ENCODE measurements around the gene CARS1. TPM values are rescaled to one million over a fixed set of nuclear protein-coding genes. Genes with fewer than 3 reads are reported as not detected.

CARS1 gene
- total RNA-seq, 1 experiment from 2014 or later: 120 TPM

- Histone ChIP-seq H3K9me3 (ENCODE audit: control insufficient read depth, insufficient read depth, low read depth, low read length) (no peaks in the 10 kb centered on the region), H3K36me3 (ENCODE audit: control insufficient read depth, insufficient read depth, low read length) (peaks cover 35% of the 10 kb centered on the region), H3K4me3 (ENCODE audit: low read depth in 2 of 2, low read length in 2 of 2) (no peak overlapping the region), H3K27ac (ENCODE audit: low read length) (no peak overlapping the region), H3K4me1 (ENCODE audit: control insufficient read depth, insufficient read depth, low read length) (peaks cover 16% of the 10 kb centered on the region), H3K27me3 (ENCODE audit: control insufficient read depth, insufficient read depth, low read length) (no peaks in the 10 kb centered on the region)
- no peak for DNase-seq (ENCODE audit: low read depth, low spot score)
- BruUV-seq (replicated peaks): no TSS peak
- in situ Hi-C loops (cut with HindIII; ENCODE audit: low pct_unique_long_range_greater_than_20kb, low sequenced_read_pairs): no loop called here
- intact Hi-C loops (cut with micrococcal nuclease; ENCODE audit: unreplicated experiment): no loop called here
- CTCF ChIA-PET: interaction anchor here (1.1 to 1.3 kb wide), 2 partner anchors 48 to 113 kb away, joined by 4 read pairs; partner anchors contain the start of gene PHLDA2
- no peak for ATAC-seq
- POLR2A ChIA-PET: no interaction called here
- no peak for TF ChIP-seq TCF7L2 (IDR thresholded peaks at IDR 0.05; ENCODE audit: low read depth, low read length)
- TF ChIP-seq, protein P1, sequence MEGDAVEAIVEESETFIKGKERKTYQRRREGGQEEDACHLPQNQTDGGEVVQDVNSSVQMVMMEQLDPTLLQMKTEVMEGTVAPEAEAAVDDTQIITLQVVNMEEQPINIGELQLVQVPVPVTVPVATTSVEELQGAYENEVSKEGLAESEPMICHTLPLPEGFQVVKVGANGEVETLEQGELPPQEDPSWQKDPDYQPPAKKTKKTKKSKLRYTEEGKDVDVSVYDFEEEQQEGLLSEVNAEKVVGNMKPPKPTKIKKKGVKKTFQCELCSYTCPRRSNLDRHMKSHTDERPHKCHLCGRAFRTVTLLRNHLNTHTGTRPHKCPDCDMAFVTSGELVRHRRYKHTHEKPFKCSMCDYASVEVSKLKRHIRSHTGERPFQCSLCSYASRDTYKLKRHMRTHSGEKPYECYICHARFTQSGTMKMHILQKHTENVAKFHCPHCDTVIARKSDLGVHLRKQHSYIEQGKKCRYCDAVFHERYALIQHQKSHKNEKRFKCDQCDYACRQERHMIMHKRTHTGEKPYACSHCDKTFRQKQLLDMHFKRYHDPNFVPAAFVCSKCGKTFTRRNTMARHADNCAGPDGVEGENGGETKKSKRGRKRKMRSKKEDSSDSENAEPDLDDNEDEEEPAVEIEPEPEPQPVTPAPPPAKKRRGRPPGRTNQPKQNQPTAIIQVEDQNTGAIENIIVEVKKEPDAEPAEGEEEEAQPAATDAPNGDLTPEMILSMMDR (IDR thresholded peaks at IDR 0.05): no peak
- no peak for TF ChIP-seq POLR2AphosphoS5 (IDR thresholded peaks at IDR 0.05; ENCODE audit: low read depth, low read length)
- TF ChIP-seq, protein P2, sequence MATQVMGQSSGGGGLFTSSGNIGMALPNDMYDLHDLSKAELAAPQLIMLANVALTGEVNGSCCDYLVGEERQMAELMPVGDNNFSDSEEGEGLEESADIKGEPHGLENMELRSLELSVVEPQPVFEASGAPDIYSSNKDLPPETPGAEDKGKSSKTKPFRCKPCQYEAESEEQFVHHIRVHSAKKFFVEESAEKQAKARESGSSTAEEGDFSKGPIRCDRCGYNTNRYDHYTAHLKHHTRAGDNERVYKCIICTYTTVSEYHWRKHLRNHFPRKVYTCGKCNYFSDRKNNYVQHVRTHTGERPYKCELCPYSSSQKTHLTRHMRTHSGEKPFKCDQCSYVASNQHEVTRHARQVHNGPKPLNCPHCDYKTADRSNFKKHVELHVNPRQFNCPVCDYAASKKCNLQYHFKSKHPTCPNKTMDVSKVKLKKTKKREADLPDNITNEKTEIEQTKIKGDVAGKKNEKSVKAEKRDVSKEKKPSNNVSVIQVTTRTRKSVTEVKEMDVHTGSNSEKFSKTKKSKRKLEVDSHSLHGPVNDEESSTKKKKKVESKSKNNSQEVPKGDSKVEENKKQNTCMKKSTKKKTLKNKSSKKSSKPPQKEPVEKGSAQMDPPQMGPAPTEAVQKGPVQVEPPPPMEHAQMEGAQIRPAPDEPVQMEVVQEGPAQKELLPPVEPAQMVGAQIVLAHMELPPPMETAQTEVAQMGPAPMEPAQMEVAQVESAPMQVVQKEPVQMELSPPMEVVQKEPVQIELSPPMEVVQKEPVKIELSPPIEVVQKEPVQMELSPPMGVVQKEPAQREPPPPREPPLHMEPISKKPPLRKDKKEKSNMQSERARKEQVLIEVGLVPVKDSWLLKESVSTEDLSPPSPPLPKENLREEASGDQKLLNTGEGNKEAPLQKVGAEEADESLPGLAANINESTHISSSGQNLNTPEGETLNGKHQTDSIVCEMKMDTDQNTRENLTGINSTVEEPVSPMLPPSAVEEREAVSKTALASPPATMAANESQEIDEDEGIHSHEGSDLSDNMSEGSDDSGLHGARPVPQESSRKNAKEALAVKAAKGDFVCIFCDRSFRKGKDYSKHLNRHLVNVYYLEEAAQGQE (IDR thresholded peaks at IDR 0.05; ENCODE audit: insufficient read depth in 1 of 2, low read depth in 2 of 2, low read length in 1 of 2): no peak
- TF ChIP-seq SIN3A (IDR thresholded peaks at IDR 0.05; ENCODE audit: borderline replicate concordance, insufficient read depth, low read depth, low read length): no peak
Observed at GRCh38 chr11:3043315-3043871, 13.8 kb downstream of the CARS1 start.

DNA sequence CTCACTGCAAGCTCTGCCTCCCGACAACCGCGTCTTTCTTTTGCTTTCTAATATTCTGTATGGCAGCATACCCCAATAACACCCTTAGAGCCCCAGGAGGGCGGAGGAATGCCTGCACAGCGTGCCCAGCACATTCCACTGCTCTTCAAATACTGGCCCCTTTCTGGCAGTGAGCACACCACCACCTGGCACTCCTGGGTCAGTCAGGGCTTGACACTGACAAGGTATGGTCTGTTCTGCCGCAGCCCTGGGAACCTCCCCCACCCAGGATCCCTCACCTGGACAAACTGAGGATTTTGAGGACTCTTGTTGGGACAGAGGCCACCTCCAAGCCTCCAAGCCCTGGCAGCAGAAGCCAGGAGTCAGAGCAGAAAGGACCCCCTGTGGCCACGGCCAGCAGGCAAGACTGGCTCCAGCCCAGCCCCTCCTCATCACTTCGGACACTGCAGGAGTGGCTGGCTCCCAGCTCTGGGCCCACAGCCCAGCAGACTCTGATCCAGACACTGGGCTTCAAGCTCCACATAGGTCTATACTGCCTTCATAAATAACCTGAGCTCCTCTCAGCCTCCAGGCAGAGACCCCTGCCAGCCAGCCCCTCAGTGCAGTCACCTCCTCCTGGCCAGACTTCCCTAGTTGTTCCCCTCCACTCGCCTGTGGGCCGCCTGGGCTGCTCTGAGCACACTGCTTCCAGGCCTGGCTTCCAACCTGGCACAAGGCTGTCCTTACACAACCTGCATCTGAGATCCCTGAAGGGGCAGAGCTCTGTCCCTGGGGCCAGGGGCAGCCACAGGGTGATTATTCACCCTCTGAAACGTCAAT is 14.5 kb downstream of the CARS1 start:
- H3K4me3 ChIP-seq (ENCODE audit: low read depth in 2 of 2, low read length in 2 of 2): no peak overlapping the region
- BruUV-seq (replicated peaks): no TSS peak
- CTCF ChIA-PET: interaction anchor here (1.1 to 1.3 kb wide), 2 partner anchors 49 to 113 kb away, joined by 4 read pairs; partner anchors contain the start of gene PHLDA2
- H3K36me3 ChIP-seq (ENCODE audit: control insufficient read depth, insufficient read depth, low read length): peaks cover 40% of the 10 kb centered on the region
- ATAC-seq (no peak), DNase-seq (ENCODE audit: low read depth, low spot score) (no peak)
- in situ Hi-C loops (cut with HindIII; ENCODE audit: low pct_unique_long_range_greater_than_20kb, low sequenced_read_pairs) (no loop called here), intact Hi-C loops (cut with micrococcal nuclease; ENCODE audit: unreplicated experiment) (no loop called here)
- H3K27me3 ChIP-seq (ENCODE audit: control insufficient read depth, insufficient read depth, low read length): no peaks in the 10 kb centered on the region
- no peak overlapping the region for H3K27ac ChIP-seq (ENCODE audit: low read length)
- H3K4me1 ChIP-seq (ENCODE audit: control insufficient read depth, insufficient read depth, low read length): peaks cover 16% of the 10 kb centered on the region
- no peaks in the 10 kb centered on the region for H3K9me3 ChIP-seq (ENCODE audit: control insufficient read depth, insufficient read depth, low read depth, low read length)
- TF ChIP-seq POLR2AphosphoS5 (IDR thresholded peaks at IDR 0.05; ENCODE audit: low read depth, low read length) (no peak), TCF7L2 (IDR thresholded peaks at IDR 0.05; ENCODE audit: low read depth, low read length) (no peak), SIN3A (IDR thresholded peaks at IDR 0.05; ENCODE audit: borderline replicate concordance, insufficient read depth, low read depth, low read length) (no peak)
- TF ChIP-seq, protein P2 (IDR thresholded peaks at IDR 0.05; ENCODE audit: insufficient read depth in 1 of 2, low read depth in 2 of 2, low read length in 1 of 2): no peak
- TF ChIP-seq, protein P1 (IDR thresholded peaks at IDR 0.05): no peak
- POLR2A ChIA-PET: no interaction called here
